ENCODE measurements around the gene PLEK.
"Not testable (repeated sequence)": the region's sequence is repeated elsewhere in the genome, so short reads cannot be mapped to it uniquely, and the experiment has no call there.

The PLEK gene

GRCh38 chr2:68368654-68369336 lies 3.7 kb downstream of the PLEK start:
- H3K9me3 ChIP-seq (ENCODE audit: control insufficient read depth, low read length), result no peaks in the 10 kb centered on the region
- H3K36me3 ChIP-seq (ENCODE audit: control insufficient read depth, insufficient read depth, low read length), result no peaks in the 10 kb centered on the region
- 86 to 91% methylated on average over 5 to 6 of the region's 6 CpGs for WGBS, 2 experiments
- H3K4me1 ChIP-seq (ENCODE audit: control insufficient read depth, insufficient read depth, low read length), result no peaks in the 10 kb centered on the region
- H3K27me3 ChIP-seq (ENCODE audit: control insufficient read depth, insufficient read depth, low read length, poor library complexity, severe bottlenecking), result no peaks in the 10 kb centered on the region
- H3K4me3 ChIP-seq (ENCODE audit: insufficient read depth, low read depth, low read length), result no peak overlapping the region
- H3K27ac ChIP-seq (ENCODE audit: insufficient read depth, low read depth, low read length, poor library complexity, severe bottlenecking), result peak overlapping the region; percentile 38

GRCh38 chr2:68369337-68369734 lies 4.3 kb downstream of the PLEK start:
- no peaks in the 10 kb centered on the region for H3K27me3 ChIP-seq (ENCODE audit: control insufficient read depth, insufficient read depth, low read length, poor library complexity, severe bottlenecking)
- no peaks in the 10 kb centered on the region for H3K4me1 ChIP-seq (ENCODE audit: control insufficient read depth, insufficient read depth, low read length)
- H3K27ac ChIP-seq (ENCODE audit: insufficient read depth, low read depth, low read length, poor library complexity, severe bottlenecking), result no peak overlapping the region
- H3K4me3 ChIP-seq (ENCODE audit: insufficient read depth, low read depth, low read length), result no peak overlapping the region
- H3K36me3 ChIP-seq (ENCODE audit: control insufficient read depth, insufficient read depth, low read length), result no peaks in the 10 kb centered on the region
- H3K9me3 ChIP-seq (ENCODE audit: control insufficient read depth, low read length), result no peaks in the 10 kb centered on the region
- WGBS, 2 experiments, result 85 to 90% methylated on average over 10 of the region's 10 CpGs

GRCh38 chr2:68371138-68371537 lies 6.1 kb downstream of the PLEK start:
- Histone ChIP-seq H3K27me3 (ENCODE audit: control insufficient read depth, insufficient read depth, low read length, poor library complexity, severe bottlenecking) (no peaks in the 10 kb centered on the region), H3K27ac (ENCODE audit: insufficient read depth, low read depth, low read length, poor library complexity, severe bottlenecking) (no peak overlapping the region), H3K9me3 (ENCODE audit: control insufficient read depth, low read length) (no peaks in the 10 kb centered on the region), H3K36me3 (ENCODE audit: control insufficient read depth, insufficient read depth, low read length) (no peaks in the 10 kb centered on the region), H3K4me3 (ENCODE audit: insufficient read depth, low read depth, low read length) (no peak overlapping the region), H3K4me1 (ENCODE audit: control insufficient read depth, insufficient read depth, low read length) (no peaks in the 10 kb centered on the region)
- 67 to 77% methylated on average over 1 of the region's 1 CpG for WGBS, 2 experiments

- Histone ChIP-seq H3K27ac (ENCODE audit: insufficient read depth, low read depth, low read length, poor library complexity, severe bottlenecking) (no peak overlapping the region), H3K9me3 (ENCODE audit: control insufficient read depth, low read length) (no peaks in the 10 kb centered on the region), H3K27me3 (ENCODE audit: control insufficient read depth, insufficient read depth, low read length, poor library complexity, severe bottlenecking) (no peaks in the 10 kb centered on the region), H3K4me3 (ENCODE audit: insufficient read depth, low read depth, low read length) (no peak overlapping the region), H3K4me1 (ENCODE audit: control insufficient read depth, insufficient read depth, low read length) (no peaks in the 10 kb centered on the region), H3K36me3 (ENCODE audit: control insufficient read depth, insufficient read depth, low read length) (no peaks in the 10 kb centered on the region)
- WGBS, 2 experiments, result 94 to 96% methylated on average over 3 of the region's 3 CpGs
Measured at GRCh38 chr2:68371581-68371980, 6.5 kb downstream of the PLEK start.

- whole genome bisulfite sequencing, 2 experiments, result 92 to 97% methylated on average over 2 of the region's 2 CpGs
- Histone ChIP-seq H3K27ac (ENCODE audit: insufficient read depth, low read depth, low read length, poor library complexity, severe bottlenecking) (no peak overlapping the region), H3K4me3 (ENCODE audit: insufficient read depth, low read depth, low read length) (no peak overlapping the region), H3K36me3 (ENCODE audit: control insufficient read depth, insufficient read depth, low read length) (no peaks in the 10 kb centered on the region), H3K4me1 (ENCODE audit: control insufficient read depth, insufficient read depth, low read length) (no peaks in the 10 kb centered on the region), H3K9me3 (ENCODE audit: control insufficient read depth, low read length) (no peaks in the 10 kb centered on the region), H3K27me3 (ENCODE audit: control insufficient read depth, insufficient read depth, low read length, poor library complexity, severe bottlenecking) (no peaks in the 10 kb centered on the region)
Measured at GRCh38 chr2:68372485-68372884, 7.4 kb downstream of the PLEK start.

- Histone ChIP-seq H3K27ac (ENCODE audit: insufficient read depth, low read depth, low read length, poor library complexity, severe bottlenecking) (no peak overlapping the region), H3K36me3 (ENCODE audit: control insufficient read depth, insufficient read depth, low read length) (no peaks in the 10 kb centered on the region), H3K4me1 (ENCODE audit: control insufficient read depth, insufficient read depth, low read length) (no peaks in the 10 kb centered on the region), H3K27me3 (ENCODE audit: control insufficient read depth, insufficient read depth, low read length, poor library complexity, severe bottlenecking) (no peaks in the 10 kb centered on the region), H3K9me3 (ENCODE audit: control insufficient read depth, low read length) (no peaks in the 10 kb centered on the region), H3K4me3 (ENCODE audit: insufficient read depth, low read depth, low read length) (no peak overlapping the region)
- WGBS, 2 experiments, result 92 to 93% methylated on average over 2 of the region's 2 CpGs
Measured at GRCh38 chr2:68374184-68374583, 9.1 kb downstream of the PLEK start.

GRCh38 chr2:68375582-68375981 lies 10.5 kb downstream of the PLEK start:
- Histone ChIP-seq H3K27ac (ENCODE audit: insufficient read depth, low read depth, low read length, poor library complexity, severe bottlenecking) (no peak overlapping the region), H3K36me3 (ENCODE audit: control insufficient read depth, insufficient read depth, low read length) (no peaks in the 10 kb centered on the region), H3K4me3 (ENCODE audit: insufficient read depth, low read depth, low read length) (no peak overlapping the region), H3K4me1 (ENCODE audit: control insufficient read depth, insufficient read depth, low read length) (no peaks in the 10 kb centered on the region), H3K9me3 (ENCODE audit: control insufficient read depth, low read length) (no peaks in the 10 kb centered on the region), H3K27me3 (ENCODE audit: control insufficient read depth, insufficient read depth, low read length, poor library complexity, severe bottlenecking) (no peaks in the 10 kb centered on the region)

GRCh38 chr2:68377137-68377780 lies 12.2 kb downstream of the PLEK start:
- H3K9me3 ChIP-seq (ENCODE audit: control insufficient read depth, low read length), result no peaks in the 10 kb centered on the region
- no peaks in the 10 kb centered on the region for H3K27me3 ChIP-seq (ENCODE audit: control insufficient read depth, insufficient read depth, low read length, poor library complexity, severe bottlenecking)
- no peaks in the 10 kb centered on the region for H3K4me1 ChIP-seq (ENCODE audit: control insufficient read depth, insufficient read depth, low read length)
- H3K36me3 ChIP-seq (ENCODE audit: control insufficient read depth, insufficient read depth, low read length), result no peaks in the 10 kb centered on the region
- no peak overlapping the region for H3K27ac ChIP-seq (ENCODE audit: insufficient read depth, low read depth, low read length, poor library complexity, severe bottlenecking)
- no peak overlapping the region for H3K4me3 ChIP-seq (ENCODE audit: insufficient read depth, low read depth, low read length)
- WGBS, 2 experiments, result 86 to 90% methylated on average over 3 of the region's 3 CpGs

GRCh38 chr2:68378779-68379178 lies 13.7 kb downstream of the PLEK start:
- H3K27me3 ChIP-seq (ENCODE audit: control insufficient read depth, insufficient read depth, low read length, poor library complexity, severe bottlenecking); H3K4me1 ChIP-seq (ENCODE audit: control insufficient read depth, insufficient read depth, low read length); H3K36me3 ChIP-seq (ENCODE audit: control insufficient read depth, insufficient read depth, low read length); H3K4me3 ChIP-seq (ENCODE audit: insufficient read depth, low read depth, low read length); H3K27ac ChIP-seq (ENCODE audit: insufficient read depth, low read depth, low read length, poor library complexity, severe bottlenecking); H3K9me3 ChIP-seq (ENCODE audit: control insufficient read depth, low read length): not testable (repeated sequence)
- 85 to 86% methylated on average over 6 of the region's 6 CpGs for WGBS, 2 experiments

GRCh38 chr2:68379184-68379708 lies 14.2 kb downstream of the PLEK start:
- no peaks in the 10 kb centered on the region for H3K4me1 ChIP-seq (ENCODE audit: control insufficient read depth, insufficient read depth, low read length)
- no peaks in the 10 kb centered on the region for H3K36me3 ChIP-seq (ENCODE audit: control insufficient read depth, insufficient read depth, low read length)
- 91% methylated on average over 3 to 4 of the region's 4 CpGs for WGBS, 2 experiments
- H3K9me3 ChIP-seq (ENCODE audit: control insufficient read depth, low read length), result no peaks in the 10 kb centered on the region
- no peak overlapping the region for H3K27ac ChIP-seq (ENCODE audit: insufficient read depth, low read depth, low read length, poor library complexity, severe bottlenecking)
- H3K27me3 ChIP-seq (ENCODE audit: control insufficient read depth, insufficient read depth, low read length, poor library complexity, severe bottlenecking), result no peaks in the 10 kb centered on the region
- no peak overlapping the region for H3K4me3 ChIP-seq (ENCODE audit: insufficient read depth, low read depth, low read length)

All from ectodermal cell (in vitro differentiated cells).